ENCODE measurements around the gene SPATA21. TPM values are rescaled to one million over a fixed set of nuclear protein-coding genes. Genes with fewer than 3 reads are reported as not detected.
"Not testable (repeated sequence)": the region's sequence is repeated elsewhere in the genome, so short reads cannot be mapped to it uniquely, and the experiment has no call there.

Gene SPATA21
- polyA plus RNA-seq, 3 donors, result 0.24 to 0.26 TPM; not detected in 1

- DNase-seq (ENCODE audit: extremely low read depth in 1 of 11, low read depth in 9 of 11, low spot score in 4 of 11), result not testable (repeated sequence)
These were observed 18.9 kb upstream of the SPATA21 start for GRCh38 chr1:16456151-16456550.

- not testable (repeated sequence) for DNase-seq (ENCODE audit: extremely low read depth in 1 of 11, low read depth in 9 of 11, low spot score in 4 of 11)
These were observed 17.7 kb upstream of the SPATA21 start for GRCh38 chr1:16454909-16455308.

GRCh38 chr1:16451841-16452528 lies 14.8 kb upstream of the SPATA21 start:
- no peak for DNase-seq (ENCODE audit: extremely low read depth in 1 of 11, low read depth in 9 of 11, low spot score in 4 of 11)

GRCh38 chr1:16450863-16451481 lies 13.7 kb upstream of the SPATA21 start:
- DNase-seq (ENCODE audit: extremely low read depth in 1 of 11, low read depth in 9 of 11, low spot score in 4 of 11), result no peak

GRCh38 chr1:16449666-16450065 lies 12.4 kb upstream of the SPATA21 start:
- DNase-seq (ENCODE audit: extremely low read depth in 1 of 11, low read depth in 9 of 11, low spot score in 4 of 11), result no peak

GRCh38 chr1:16449065-16449464 lies 11.8 kb upstream of the SPATA21 start:
- DNase-seq (ENCODE audit: extremely low read depth in 1 of 11, low read depth in 9 of 11, low spot score in 4 of 11), result no peak

- DNase-seq (ENCODE audit: extremely low read depth in 1 of 11, low read depth in 9 of 11, low spot score in 4 of 11), result no peak
These were observed 10.4 kb upstream of the SPATA21 start for GRCh38 chr1:16447641-16448040.

GRCh38 chr1:16446116-16446515 lies 8.9 kb upstream of the SPATA21 start:
- DNase-seq (ENCODE audit: extremely low read depth in 1 of 11, low read depth in 9 of 11, low spot score in 4 of 11), result no peak

- no peak for DNase-seq (ENCODE audit: extremely low read depth in 1 of 11, low read depth in 9 of 11, low spot score in 4 of 11)
These were observed 7.8 kb upstream of the SPATA21 start for GRCh38 chr1:16445052-16445451.

- DNase-seq (ENCODE audit: extremely low read depth in 1 of 11, low read depth in 9 of 11, low spot score in 4 of 11), result no peak
These were observed 6.9 kb upstream of the SPATA21 start for GRCh38 chr1:16443975-16444770.

- DNase-seq (ENCODE audit: extremely low read depth in 1 of 11, low read depth in 9 of 11, low spot score in 4 of 11), result no peak
These were observed 5.7 kb upstream of the SPATA21 start for GRCh38 chr1:16442941-16443340.

GRCh38 chr1:16442265-16442664 lies 5.0 kb upstream of the SPATA21 start:
- no peak for DNase-seq (ENCODE audit: extremely low read depth in 1 of 11, low read depth in 9 of 11, low spot score in 4 of 11)

GRCh38 chr1:16441282-16441665 lies 4.0 kb upstream of the SPATA21 start:
- DNase-seq (ENCODE audit: extremely low read depth in 1 of 11, low read depth in 9 of 11, low spot score in 4 of 11), result no peak

- DNase-seq (ENCODE audit: extremely low read depth in 1 of 11, low read depth in 9 of 11, low spot score in 4 of 11), result peak; percentile 77 to 93 (median 90)
These were observed 3.5 kb upstream of the SPATA21 start, which contains the start of gene NECAP2 for GRCh38 chr1:16440470-16441281. NECAP2 (plus strand) TSS chr1:16440724; CDS start chr1:16440762, 38 bp downstream.

- DNase-seq (ENCODE audit: extremely low read depth in 1 of 11, low read depth in 9 of 11, low spot score in 4 of 11), result no peak
These were observed 2.9 kb upstream of the SPATA21 start for GRCh38 chr1:16440131-16440469.

GRCh38 chr1:16438924-16439323 lies 1.7 kb upstream of the SPATA21 start:
- DNase-seq (ENCODE audit: extremely low read depth in 1 of 11, low read depth in 9 of 11, low spot score in 4 of 11), result no peak

- no peak for DNase-seq (ENCODE audit: extremely low read depth in 1 of 11, low read depth in 9 of 11, low spot score in 4 of 11)
These were observed 1.3 kb upstream of the SPATA21 start for GRCh38 chr1:16438516-16438915.

GRCh38 chr1:16434501-16434900 lies 2.7 kb downstream of the SPATA21 start:
- DNase-seq (ENCODE audit: extremely low read depth in 1 of 11, low read depth in 9 of 11, low spot score in 4 of 11), result no peak

GRCh38 chr1:16434007-16434406 lies 3.2 kb downstream of the SPATA21 start:
- no peak for DNase-seq (ENCODE audit: extremely low read depth in 1 of 11, low read depth in 9 of 11, low spot score in 4 of 11)

All from renal cortex interstitium (tissue), 11 donors.